CD1c-positive myeloid dendritic cell (primary cell): ENCODE data around the gene TRPV5.

Experiments used
- DNase-seq: peaks from one replicate; pipeline ENCODE4 v3.0.0-alpha.2; 2016; ENCODE audit errors: extremely low spot score

Gene TRPV5

GRCh38 chr7:142870566-142871259, 62.8 kb downstream of the TRPV5 start:
- DNase-seq, result no peak

- DNase-seq, result no peak
These were observed 63.4 kb downstream of the TRPV5 start for GRCh38 chr7:142870147-142870559.

GRCh38 chr7:142869434-142869833, 64.1 kb downstream of the TRPV5 start:
- DNase-seq, result no peak

- DNase-seq, result no peak
These were observed 64.5 kb downstream of the TRPV5 start for GRCh38 chr7:142868986-142869415.

- no peak for DNase-seq
These were observed 65.2 kb downstream of the TRPV5 start for GRCh38 chr7:142868188-142868985.

GRCh38 chr7:142867398-142868187, 66.0 kb downstream of the TRPV5 start:
- DNase-seq, result no peak

- DNase-seq, result no peak
These were observed 66.5 kb downstream of the TRPV5 start for GRCh38 chr7:142867097-142867378.

- no peak for DNase-seq
These were observed 67.0 kb downstream of the TRPV5 start for GRCh38 chr7:142866361-142867096.

GRCh38 chr7:142865766-142866165, 67.8 kb downstream of the TRPV5 start:
- DNase-seq, result no peak

- no peak for DNase-seq
These were observed 68.4 kb downstream of the TRPV5 start for GRCh38 chr7:142864980-142865747.

GRCh38 chr7:142863891-142864685, 69.5 kb downstream of the TRPV5 start:
- DNase-seq, result no peak

- DNase-seq, result no peak
These were observed 70.7 kb downstream of the TRPV5 start for GRCh38 chr7:142862786-142863400.

- no peak for DNase-seq
These were observed 71.2 kb downstream of the TRPV5 start for GRCh38 chr7:142862351-142862750.

- DNase-seq, result no peak
These were observed 72.6 kb downstream of the TRPV5 start for GRCh38 chr7:142860968-142861367.

- no peak for DNase-seq
These were observed 73.7 kb downstream of the TRPV5 start for GRCh38 chr7:142859829-142860228.

- DNase-seq, result no peak
These were observed 74.1 kb downstream of the TRPV5 start for GRCh38 chr7:142859411-142859810.
